GM12873 (cell line): Measurements from ENCODE around the gene SLC16A9.

Experiments used
- TF ChIP-seq, protein P1 (sequence below): IDR thresholded peaks from 2 replicates; pipeline ENCODE4 v1.5.1; 2012; ENCODE audit warnings: low read depth, mild to moderate bottlenecking, moderate library complexity, low read length, control low read depth; ENCODE audit not compliant: insufficient read depth; ENCODE audit errors: missing control alignments

The SLC16A9 gene

DNA sequence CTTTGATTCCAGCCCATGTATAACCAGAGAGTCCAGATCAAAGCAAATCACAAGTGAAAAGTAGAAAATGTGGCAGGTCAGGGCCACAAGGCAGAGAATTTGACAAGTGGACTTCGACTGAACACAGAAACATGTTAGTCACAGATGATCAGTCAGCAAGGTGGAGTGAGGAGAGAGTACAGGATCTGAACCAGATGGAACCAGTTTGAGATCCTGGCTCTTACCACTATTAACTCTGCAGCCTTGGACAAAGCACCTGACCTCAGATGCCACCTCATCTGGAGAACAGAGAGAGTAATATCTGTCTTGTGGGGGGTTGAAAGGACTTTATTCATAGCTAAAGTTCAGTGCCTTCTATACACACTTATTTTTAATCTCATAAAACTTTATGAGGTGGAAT is 39.2 kb upstream of the SLC16A9 start:
- TF ChIP-seq, protein P1, sequence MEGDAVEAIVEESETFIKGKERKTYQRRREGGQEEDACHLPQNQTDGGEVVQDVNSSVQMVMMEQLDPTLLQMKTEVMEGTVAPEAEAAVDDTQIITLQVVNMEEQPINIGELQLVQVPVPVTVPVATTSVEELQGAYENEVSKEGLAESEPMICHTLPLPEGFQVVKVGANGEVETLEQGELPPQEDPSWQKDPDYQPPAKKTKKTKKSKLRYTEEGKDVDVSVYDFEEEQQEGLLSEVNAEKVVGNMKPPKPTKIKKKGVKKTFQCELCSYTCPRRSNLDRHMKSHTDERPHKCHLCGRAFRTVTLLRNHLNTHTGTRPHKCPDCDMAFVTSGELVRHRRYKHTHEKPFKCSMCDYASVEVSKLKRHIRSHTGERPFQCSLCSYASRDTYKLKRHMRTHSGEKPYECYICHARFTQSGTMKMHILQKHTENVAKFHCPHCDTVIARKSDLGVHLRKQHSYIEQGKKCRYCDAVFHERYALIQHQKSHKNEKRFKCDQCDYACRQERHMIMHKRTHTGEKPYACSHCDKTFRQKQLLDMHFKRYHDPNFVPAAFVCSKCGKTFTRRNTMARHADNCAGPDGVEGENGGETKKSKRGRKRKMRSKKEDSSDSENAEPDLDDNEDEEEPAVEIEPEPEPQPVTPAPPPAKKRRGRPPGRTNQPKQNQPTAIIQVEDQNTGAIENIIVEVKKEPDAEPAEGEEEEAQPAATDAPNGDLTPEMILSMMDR: no peak

DNA sequence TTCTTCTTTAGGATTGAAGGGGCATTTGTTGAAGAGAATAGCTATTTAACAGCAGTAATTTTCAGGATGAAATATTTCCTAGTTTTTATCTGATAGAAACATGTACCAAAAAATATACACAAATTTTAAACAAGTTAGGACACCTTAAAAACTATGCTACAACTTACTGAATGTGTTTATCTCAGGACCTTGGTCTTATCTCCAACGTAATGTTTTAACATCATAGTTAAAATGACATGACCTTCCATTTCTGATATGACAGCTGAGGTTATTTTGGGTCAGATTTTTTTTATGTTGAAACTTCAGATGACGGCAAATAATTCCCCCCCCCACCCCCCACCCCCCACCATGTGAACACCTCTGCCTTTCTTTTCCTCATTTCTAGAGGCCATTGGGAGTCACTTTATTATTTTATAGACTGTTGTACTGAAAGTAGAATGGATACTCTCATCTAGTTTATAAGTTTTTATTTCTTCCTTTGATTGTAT is 35.6 kb upstream of the SLC16A9 start:
- TF ChIP-seq, protein P1: no peak

DNA sequence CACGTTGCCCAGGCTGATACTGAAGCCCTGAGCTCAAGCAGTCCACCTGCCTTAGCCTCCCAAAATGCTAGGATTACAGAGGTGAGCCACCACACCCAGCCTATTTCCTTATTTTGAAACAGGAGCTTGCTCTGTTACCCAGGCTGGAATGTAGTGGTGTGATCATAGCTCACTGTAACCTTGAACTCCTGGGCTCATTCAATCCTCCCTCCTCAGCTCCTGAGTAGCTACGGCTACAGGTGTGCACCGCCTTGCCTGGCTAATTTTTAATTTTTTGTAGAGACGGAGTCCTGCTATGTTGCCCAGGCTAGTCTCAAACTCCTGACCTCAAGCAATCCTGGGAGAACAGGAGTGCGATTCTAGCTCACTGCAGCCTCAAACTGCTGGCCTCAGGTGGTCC is 31.9 kb upstream of the SLC16A9 start:
- TF ChIP-seq, protein P1: no peak

DNA sequence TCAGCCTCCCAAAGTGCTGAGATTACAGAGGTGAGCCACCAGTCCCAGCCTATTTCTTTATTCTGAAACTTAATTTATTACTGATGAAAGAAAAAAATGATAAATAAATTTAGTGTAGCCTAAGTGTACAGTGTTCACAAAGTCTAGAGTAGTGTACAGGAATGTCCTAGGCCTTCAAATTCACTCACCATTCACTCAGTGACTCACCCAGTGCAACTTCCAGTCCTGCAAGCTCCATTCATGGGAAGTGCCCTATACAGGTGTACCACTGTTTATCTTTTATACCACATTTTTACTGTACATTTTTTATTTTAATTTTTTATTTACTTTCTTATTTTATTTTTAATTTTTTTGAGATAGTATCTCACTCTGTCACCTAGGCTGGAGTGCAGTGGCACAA is 31.4 kb upstream of the SLC16A9 start:
- TF ChIP-seq, protein P1: no peak

DNA sequence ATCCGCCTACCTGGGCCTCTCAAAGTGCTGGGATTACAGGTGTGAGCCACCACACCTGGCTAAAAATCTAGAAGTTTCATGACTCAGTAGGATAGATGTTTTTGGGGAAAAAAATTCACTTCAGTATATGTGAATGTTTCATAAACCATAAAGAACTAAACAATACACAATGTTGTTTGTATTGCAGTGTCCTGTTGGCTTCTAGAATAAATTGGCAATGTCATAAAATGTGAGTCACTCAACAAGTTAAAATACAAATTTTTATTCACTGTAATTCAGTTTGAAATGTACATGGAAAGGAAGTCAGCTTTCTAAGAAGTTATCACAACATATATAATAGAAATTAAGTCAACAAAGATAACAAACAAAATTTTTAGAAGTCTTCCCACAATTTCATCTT is 27.1 kb upstream of the SLC16A9 start:
- TF ChIP-seq, protein P1: no peak

DNA sequence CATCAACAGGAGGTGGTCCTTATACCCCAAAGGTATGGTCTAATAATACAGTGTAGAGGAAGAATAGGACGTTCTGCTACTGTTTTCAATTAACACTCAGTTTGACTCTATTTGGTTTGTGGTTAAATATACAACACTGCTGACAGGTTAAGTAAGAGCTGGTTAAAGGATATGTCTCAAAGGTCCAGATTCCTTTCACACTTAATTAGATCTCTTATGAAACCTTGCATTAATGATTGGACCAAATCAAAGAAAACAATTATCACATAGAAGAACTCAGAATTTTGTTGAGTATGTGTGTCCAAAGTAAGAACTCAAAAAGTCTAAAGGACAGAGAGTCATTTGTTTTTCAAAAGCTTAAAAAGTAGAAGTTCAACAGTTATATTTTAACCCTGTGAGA is 25.6 kb upstream of the SLC16A9 start:
- TF ChIP-seq, protein P1: no peak

DNA sequence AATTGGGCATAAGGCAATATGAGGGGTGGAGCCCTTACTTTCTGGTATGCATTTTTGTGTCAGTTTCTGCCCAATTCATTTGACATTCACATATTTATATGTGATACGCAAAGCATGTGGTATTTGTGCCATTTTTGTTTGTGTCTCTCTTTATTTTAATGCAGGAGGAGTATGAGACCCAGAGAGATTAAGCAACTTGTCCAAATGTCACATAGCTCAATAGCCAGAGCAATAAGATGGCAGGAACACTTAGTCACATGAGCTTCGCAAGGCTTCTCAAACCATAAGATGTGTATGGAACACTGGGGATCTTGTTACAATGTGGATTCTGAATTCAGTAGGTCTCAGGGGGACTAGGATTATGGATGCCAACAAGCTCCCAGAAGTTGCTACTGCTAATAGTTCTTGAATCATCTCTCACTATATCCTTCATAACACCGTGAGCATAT is 24.4 kb upstream of the SLC16A9 start:
- TF ChIP-seq, protein P1: no peak
